ENCODE results near the gene ARHGEF28. TPM values are rescaled to one million over a fixed set of nuclear protein-coding genes. Genes with fewer than 3 reads are reported as not detected.

The ARHGEF28 gene
- total RNA-seq, 2 donors from 2014 or later, result 0.16 to 0.17 TPM

GRCh38 chr5:73986729-73987128 is 360.7 kb downstream of the ARHGEF28 start:
- Mint-ChIP-seq H3K9me3 (no peaks in the 10 kb centered on the region), H3K27ac (no peak overlapping the region)

DNA sequence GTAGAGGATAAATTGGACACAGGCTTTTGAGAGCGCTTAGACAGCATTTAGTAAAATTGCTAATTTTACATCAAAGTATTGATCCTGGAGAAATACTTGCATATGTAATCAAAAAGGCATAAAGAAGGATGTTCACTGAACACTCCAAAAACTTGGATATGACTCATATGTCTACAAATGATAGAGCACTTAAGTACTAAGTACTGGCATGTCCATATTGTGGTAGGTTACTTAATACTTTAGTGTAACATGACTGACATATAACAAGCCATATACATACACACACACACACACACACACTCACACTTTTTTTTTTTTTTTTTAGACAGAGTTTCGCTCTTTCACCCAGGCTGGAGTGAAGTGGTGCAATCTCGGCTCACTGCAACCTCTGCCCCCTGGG is 361.9 kb downstream of the ARHGEF28 start:
- Mint-ChIP-seq H3K4me1 (no peaks in the 10 kb centered on the region), H3K9me3 (no peaks in the 10 kb centered on the region), H3K27me3 (peaks cover 17% of the 10 kb centered on the region), H3K36me3 (ENCODE audit: low read depth) (no peaks in the 10 kb centered on the region), H3K27ac (no peak overlapping the region), H3K4me3 (no peak overlapping the region)
- ATAC-seq (replicated peaks), result no peak

More at GRCh38 chr5:73986729-73987128, 360.7 kb downstream of the ARHGEF28 start:
- no peak overlapping the region for H3K4me3 Mint-ChIP-seq
- no peaks in the 10 kb centered on the region for H3K4me1 Mint-ChIP-seq
- peaks cover 9% of the 10 kb centered on the region for H3K27me3 Mint-ChIP-seq
- no peak for ATAC-seq (replicated peaks)
- no peaks in the 10 kb centered on the region for H3K36me3 Mint-ChIP-seq (ENCODE audit: low read depth)

- H3K4me3 Mint-ChIP-seq, result no peak overlapping the region
- H3K4me1 Mint-ChIP-seq, result no peaks in the 10 kb centered on the region
- no peaks in the 10 kb centered on the region for H3K36me3 Mint-ChIP-seq (ENCODE audit: low read depth)
- no peaks in the 10 kb centered on the region for H3K9me3 Mint-ChIP-seq
- H3K27me3 Mint-ChIP-seq, result peaks cover 15% of the 10 kb centered on the region
- ATAC-seq (replicated peaks), result no peak
- no peak overlapping the region for H3K27ac Mint-ChIP-seq
Measured at GRCh38 chr5:73989956-73990355, 364.0 kb downstream of the ARHGEF28 start.

Other genes starting within 250 kb of the ARHGEF28 start
- under 1 TPM in 1 of 2 donors, not detected in 1; 0.45 TPM for gene FOXD1, start 177.4 kb upstream of the ARHGEF28 start, total RNA-seq
- gene BTF3, start 127.8 kb upstream of the ARHGEF28 start, total RNA-seq, result 100 to 1,000 TPM; 887 to 907 TPM
- gene ANKRA2, start 60.6 kb upstream of the ARHGEF28 start, total RNA-seq, result 10 to 100 TPM; 15.0 to 35.7 TPM
- gene UTP15, start 60.5 kb upstream of the ARHGEF28 start, total RNA-seq, result 10 to 100 TPM; 18.7 to 42.5 TPM

Data from activated T-helper 17 cell treated with anti-CD3 and anti-CD28 coated beads, Interleukin-2, amount 50 U/mL, for 72 hours (primary cell).